ENCODE results near the gene BDKRB2. TPM values are rescaled to one million over a fixed set of nuclear protein-coding genes. Genes with fewer than 3 reads are reported as not detected.
A peak's percentile ranks its signal among the peaks of the same experiment; 100 is the strongest.

The BDKRB2 gene
- polyA plus RNA-seq, 6 donors from 2014 or later: not detected

DNA sequence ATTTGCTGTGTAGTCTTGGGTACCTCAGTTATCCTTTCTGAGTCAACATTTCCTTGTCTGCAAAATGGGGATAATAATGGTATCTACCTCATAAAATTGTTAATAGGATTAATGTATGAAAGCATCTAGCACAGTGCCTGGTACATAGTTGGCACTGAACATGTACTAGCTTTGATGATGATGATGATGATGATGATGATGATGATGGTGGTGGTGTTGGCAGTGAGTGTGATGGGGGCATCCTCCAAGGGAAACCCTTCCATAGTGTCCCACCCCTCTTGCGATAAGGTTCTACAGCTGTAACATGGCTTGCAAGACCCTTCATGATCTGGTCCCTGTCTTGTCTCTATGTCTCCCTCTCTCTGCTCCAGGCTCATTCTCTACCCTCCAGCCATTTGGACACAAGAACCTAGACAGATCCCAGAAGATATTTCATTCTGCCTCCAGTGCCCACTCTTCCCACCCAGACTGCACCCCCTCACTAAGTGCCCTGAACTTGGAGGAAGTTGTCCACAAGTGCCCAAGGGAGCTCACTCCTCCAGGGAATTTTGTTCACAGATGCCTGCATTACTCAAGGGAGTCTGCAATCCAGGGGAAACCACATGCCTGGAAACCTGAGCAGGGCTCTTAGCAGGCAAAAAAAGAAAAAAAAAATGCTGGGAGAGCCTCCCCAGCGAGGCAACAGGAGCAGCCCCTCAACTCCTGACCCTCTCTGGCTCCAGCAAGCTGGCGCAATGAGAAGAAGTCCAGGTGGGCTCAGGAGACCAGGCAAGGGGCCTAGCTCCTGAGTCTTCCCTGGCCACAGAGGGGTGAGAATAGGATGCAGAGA lies 41.3 kb downstream of the BDKRB2 start:
- H3K4me3 Mint-ChIP-seq: no peak overlapping the region
- no peak for ATAC-seq (ENCODE audit: low read depth in 2 of 2)
- DNase-seq: no peak
- peaks cover 21 to 43% (median 36%) of the 10 kb centered on the region in 3 donors for H3K27me3 Mint-ChIP-seq
- H3K9me3 Mint-ChIP-seq: peaks cover 0 to 14% (median 4%) of the 10 kb centered on the region in 7 donors
- H3K4me1 Mint-ChIP-seq: no peaks in the 10 kb centered on the region
- no peaks in the 10 kb centered on the region for H3K36me3 Mint-ChIP-seq
- peak overlapping the region in 2 of 6 donors; percentile 49 to 81 for H3K27ac Mint-ChIP-seq

DNA sequence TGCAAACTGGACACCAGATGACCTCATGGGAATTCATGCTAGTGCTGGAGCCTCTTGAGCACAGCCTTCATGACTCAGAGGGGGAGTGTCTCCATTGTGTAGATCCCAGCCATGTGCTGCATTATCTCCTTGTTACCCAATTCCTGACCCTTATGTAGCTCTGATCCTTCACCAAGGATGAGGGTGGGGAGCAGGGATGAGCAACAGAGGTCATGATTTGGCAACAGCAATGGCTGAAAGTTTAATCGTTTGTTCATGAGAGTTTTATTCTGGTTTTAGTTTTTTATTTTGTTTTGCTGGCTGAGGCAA lies 41.9 kb downstream of the BDKRB2 start:
- Mint-ChIP-seq H3K36me3 (no peaks in the 10 kb centered on the region), H3K4me3 (no peak overlapping the region), H3K27ac (no peak overlapping the region), H3K9me3 (peaks cover 0 to 14% (median 4%) of the 10 kb centered on the region in 7 donors), H3K4me1 (no peaks in the 10 kb centered on the region), H3K27me3 (peaks cover 25 to 49% (median 41%) of the 10 kb centered on the region in 3 donors)
- DNase-seq: no peak
- ATAC-seq (ENCODE audit: low read depth in 2 of 2): no peak

DNA sequence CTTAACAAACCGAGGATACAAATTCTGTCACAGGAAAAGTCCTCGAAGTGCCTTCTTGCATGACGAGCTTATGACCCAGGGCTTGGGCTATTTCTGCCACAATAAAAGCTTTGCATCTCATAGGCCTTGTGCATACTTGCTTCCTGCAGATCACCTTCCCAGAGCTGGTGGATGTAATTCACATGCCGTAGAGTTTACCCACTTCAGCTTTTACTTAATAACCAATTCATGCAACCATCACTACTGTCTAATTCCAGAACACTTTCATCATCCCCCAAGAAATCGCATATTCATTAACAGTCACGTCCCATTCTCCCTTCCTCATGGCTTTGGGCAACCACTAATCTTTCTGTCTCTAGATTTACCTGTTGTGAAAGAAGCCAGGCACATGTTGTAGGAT lies 42.4 kb downstream of the BDKRB2 start:
- no peak for ATAC-seq (ENCODE audit: low read depth in 2 of 2)
- peaks cover 0 to 14% (median 4%) of the 10 kb centered on the region in 7 donors for H3K9me3 Mint-ChIP-seq
- H3K36me3 Mint-ChIP-seq: no peaks in the 10 kb centered on the region
- no peaks in the 10 kb centered on the region for H3K4me1 Mint-ChIP-seq
- H3K27ac Mint-ChIP-seq: no peak overlapping the region
- peaks cover 28 to 54% (median 47%) of the 10 kb centered on the region in 3 donors for H3K27me3 Mint-ChIP-seq
- DNase-seq: no peak
- H3K4me3 Mint-ChIP-seq: no peak overlapping the region

DNA sequence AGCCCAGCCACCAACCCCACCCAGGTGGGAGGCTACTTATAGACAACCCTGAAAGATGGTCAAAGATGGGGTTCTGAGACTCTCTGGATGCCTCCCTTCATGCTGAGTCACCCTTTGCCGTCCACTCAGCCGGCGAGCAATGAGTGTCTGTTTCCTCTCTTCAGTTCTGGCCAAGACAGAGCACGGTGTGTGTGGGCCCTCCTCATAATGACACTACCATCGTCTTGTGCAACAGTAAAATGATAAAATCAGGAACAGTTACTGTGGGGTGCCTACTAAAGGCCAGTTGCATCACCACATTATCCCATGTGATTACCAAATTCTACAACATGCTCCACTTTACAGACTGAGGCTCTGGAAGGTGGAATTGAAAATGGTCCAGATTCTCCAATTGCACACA lies 44.4 kb downstream of the BDKRB2 start:
- peaks cover 39 to 74% (median 66%) of the 10 kb centered on the region in 3 donors for H3K27me3 Mint-ChIP-seq
- DNase-seq (no peak), ATAC-seq (ENCODE audit: low read depth in 2 of 2) (no peak)
- H3K9me3 Mint-ChIP-seq: peaks cover 0 to 14% (median 2%) of the 10 kb centered on the region in 7 donors
- no peak overlapping the region for H3K27ac Mint-ChIP-seq
- H3K36me3 Mint-ChIP-seq: no peaks in the 10 kb centered on the region
- no peaks in the 10 kb centered on the region for H3K4me1 Mint-ChIP-seq
- H3K4me3 Mint-ChIP-seq: no peak overlapping the region

DNA sequence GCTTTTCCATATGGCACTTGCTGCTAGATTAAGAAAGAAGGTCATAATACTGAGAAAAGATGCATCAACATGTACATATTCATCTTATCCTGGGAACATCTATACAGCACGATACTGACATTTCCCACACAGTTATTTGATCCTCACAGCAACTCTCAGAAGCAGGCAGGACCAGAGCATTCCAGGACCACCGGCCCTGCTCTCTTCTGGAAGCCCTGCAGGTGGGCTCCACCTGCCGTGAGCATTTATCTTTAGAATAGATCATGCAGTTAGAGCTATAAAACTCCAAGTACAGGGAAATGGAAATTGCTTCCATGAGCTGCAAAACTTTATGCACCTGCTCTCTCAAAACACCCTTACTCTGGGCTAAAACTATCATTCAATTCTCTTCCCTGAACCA lies 45.8 kb downstream of the BDKRB2 start:
- Mint-ChIP-seq H3K4me1 (no peaks in the 10 kb centered on the region), H3K9me3 (peaks cover 0 to 7% (median 0%) of the 10 kb centered on the region in 7 donors), H3K27me3 (peaks cover 39 to 79% (median 78%) of the 10 kb centered on the region in 3 donors), H3K4me3 (no peak overlapping the region), H3K36me3 (no peaks in the 10 kb centered on the region), H3K27ac (no peak overlapping the region)
- no peak for ATAC-seq (ENCODE audit: low read depth in 2 of 2)
- DNase-seq: no peak

DNA sequence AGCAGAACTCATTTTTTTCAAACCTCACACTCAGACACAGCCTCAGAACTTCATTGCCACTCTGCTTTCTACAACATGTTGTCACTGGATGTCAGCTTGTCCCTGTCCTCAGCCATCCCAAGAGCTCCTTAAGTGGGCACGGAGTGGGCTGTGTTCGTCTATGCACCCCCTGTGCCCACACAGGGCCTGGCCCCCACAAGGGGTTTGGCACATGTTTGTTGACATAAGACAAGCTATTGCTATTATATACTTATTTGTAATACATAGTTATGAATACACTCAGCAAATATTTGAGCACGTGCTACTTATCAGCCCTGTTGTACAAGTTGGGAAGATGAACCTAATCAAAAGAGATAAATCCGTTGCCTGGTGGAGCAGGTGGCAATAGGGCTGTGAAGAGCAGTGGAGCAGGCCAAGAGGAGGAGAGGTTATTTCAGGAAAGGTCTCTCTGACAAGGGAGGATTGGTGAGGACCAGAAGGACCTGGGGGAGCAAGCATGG lies 47.1 kb downstream of the BDKRB2 start:
- H3K27ac Mint-ChIP-seq: peak overlapping the region in 1 of 6 donors; percentile 48
- ATAC-seq (ENCODE audit: low read depth in 2 of 2) (no peak), DNase-seq (no peak)
- H3K9me3 Mint-ChIP-seq: peaks cover 0 to 2% (median 0%) of the 10 kb centered on the region in 7 donors
- no peaks in the 10 kb centered on the region for H3K4me1 Mint-ChIP-seq
- H3K4me3 Mint-ChIP-seq: no peak overlapping the region
- H3K27me3 Mint-ChIP-seq: peaks cover 45 to 73% (median 67%) of the 10 kb centered on the region in 3 donors
- H3K36me3 Mint-ChIP-seq: no peaks in the 10 kb centered on the region

DNA sequence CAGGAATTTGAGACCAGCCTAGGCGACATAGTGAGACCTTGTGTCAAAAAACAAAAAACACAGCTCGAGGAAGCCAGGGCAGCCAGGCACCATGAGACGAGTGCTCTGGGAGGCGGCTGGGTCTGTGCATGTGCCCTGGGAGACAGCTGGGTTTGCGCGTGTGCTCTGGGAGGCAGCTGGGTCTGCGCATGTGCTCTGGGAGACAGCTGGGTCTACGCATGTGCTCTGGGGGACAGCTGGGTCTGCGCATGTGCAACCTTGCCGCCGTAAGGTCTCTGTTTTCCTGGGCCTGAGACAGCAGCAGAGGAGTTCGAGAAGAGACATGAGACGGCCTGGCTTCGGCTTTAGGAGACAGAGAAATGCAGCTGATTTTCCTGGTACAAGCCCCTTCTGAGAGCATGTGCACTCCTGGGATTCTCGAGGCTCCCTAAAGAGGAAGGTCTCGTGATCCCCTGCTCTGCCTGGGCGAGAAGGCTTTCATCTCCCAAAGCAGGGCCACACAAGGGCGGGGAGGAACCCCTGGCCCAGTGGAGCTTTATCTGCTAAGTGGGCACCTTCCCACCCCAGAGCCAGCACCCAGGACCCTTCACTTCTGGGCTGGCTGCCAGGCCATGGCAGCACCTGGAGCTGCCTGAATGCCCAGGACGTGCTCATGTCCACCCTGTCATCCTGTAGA lies 47.8 kb downstream of the BDKRB2 start:
- DNase-seq: no peak
- Mint-ChIP-seq H3K27ac (peak overlapping the region in 1 of 6 donors; percentile 66), H3K27me3 (peaks cover 39 to 73% (median 67%) of the 10 kb centered on the region in 3 donors), H3K4me1 (no peaks in the 10 kb centered on the region), H3K36me3 (no peaks in the 10 kb centered on the region), H3K9me3 (peaks cover 0 to under 1% (median 0%) of the 10 kb centered on the region in 7 donors), H3K4me3 (no peak overlapping the region)
- ATAC-seq (ENCODE audit: low read depth in 2 of 2): no peak

DNA sequence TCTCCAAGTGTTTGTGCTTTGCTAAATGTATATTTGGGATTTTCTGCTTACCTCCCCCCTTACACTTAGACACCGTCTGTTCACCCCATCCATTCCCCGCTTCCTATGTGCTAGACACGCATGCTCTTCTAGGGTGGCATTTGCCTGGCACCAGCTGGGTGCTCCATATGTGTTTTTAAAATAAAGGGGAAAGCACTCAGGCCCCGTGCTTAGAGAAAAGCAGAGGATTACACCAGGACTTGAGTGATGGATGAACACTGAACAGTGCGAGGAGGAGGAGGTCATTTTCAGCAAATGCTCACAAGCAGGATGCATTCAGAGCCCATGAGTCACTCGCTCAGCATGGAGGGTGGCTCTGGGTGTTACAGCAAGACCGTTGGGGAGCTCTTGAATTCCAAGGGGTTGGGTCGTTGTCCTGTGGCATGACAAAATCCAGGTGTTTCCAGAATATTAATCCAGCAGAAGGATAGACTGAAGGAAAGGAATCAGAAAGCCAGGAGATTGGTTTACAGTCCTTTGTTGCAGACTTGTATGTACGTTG lies 48.4 kb downstream of the BDKRB2 start:
- DNase-seq: no peak
- Mint-ChIP-seq H3K4me1 (no peaks in the 10 kb centered on the region), H3K27me3 (peaks cover 36 to 74% (median 68%) of the 10 kb centered on the region in 3 donors), H3K4me3 (no peak overlapping the region), H3K36me3 (no peaks in the 10 kb centered on the region), H3K27ac (no peak overlapping the region), H3K9me3 (peaks cover 0 to 2% (median 0%) of the 10 kb centered on the region in 7 donors)
- no peak for ATAC-seq (ENCODE audit: low read depth in 2 of 2)

DNA sequence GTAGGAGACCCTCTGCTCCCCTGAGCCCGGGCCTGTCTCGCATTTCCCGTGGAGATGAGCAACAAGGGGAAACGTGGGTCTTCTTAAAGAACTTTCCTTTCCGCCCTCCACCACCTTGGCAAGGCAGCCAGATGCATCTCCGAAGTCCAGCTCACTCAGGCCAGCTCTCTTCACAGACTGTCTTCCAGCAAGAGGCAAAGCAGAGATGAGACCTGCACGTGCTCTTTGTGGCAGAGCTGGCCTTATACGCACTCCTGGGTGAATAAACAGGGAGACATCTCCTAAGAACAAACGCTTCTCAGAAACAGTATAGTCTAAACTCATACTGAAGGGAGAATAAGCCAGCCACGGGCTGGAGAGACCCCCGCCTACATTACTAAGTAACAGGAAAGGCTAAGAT lies 50.0 kb downstream of the BDKRB2 start:
- H3K27ac Mint-ChIP-seq: peak overlapping the region in 1 of 6 donors; percentile 64
- peaks cover 34 to 66% (median 62%) of the 10 kb centered on the region in 3 donors for H3K27me3 Mint-ChIP-seq
- H3K4me3 Mint-ChIP-seq: no peak overlapping the region
- H3K9me3 Mint-ChIP-seq: peaks cover 0 to 2% (median 0%) of the 10 kb centered on the region in 7 donors
- no peaks in the 10 kb centered on the region for H3K36me3 Mint-ChIP-seq
- DNase-seq: no peak
- H3K4me1 Mint-ChIP-seq: no peaks in the 10 kb centered on the region
- ATAC-seq (ENCODE audit: low read depth in 2 of 2): no peak

DNA sequence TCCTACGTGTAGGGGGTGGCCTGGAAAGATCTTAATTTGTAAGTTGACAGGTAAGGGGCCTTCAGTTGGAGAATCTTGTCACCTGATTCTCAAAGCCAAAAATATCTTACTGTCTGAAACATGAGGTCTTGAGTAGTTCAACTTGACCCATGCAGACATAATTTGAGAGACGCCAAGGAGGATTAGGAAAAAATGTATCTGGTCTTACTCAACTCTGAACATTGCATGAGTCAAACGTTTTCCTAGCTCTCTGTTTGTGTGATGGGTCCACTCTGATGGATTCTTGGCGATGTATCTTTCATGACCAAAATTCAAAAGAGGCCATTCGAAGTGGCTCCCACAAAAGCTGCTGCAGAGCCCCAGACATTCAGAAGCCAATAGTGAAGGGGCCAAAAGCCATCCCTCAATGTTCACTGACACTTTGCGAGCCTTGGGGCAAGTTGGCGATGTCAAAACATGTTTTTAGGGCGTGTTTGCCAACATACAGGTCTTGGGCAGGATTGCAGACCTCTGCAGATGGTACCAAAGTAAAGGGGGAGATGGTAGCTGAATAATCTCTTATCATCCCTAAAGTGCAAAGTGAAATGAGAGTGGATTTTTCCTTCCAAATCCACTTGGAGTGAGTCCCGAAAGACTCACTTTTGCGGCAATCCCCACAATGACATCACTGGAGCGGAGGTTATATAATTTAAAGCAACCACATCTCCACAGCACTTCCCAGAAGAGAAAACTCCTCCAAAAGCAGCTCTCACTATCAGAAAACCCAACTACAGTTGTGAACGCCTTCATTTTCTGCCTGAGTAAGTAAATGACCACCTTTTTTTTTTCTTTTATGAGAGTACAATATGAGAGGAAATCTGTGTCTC lies 51.1 kb downstream of the BDKRB2 start, which contains the start of gene BDKRB1:
TSS of gene BDKRB1 (plus strand) at position 710 of the 866 bp plus-strand sequence. CDS start 7,473 bp downstream, outside the sequence.
- no peak for DNase-seq
- H3K36me3 Mint-ChIP-seq: no peaks in the 10 kb centered on the region
- no peak for ATAC-seq (ENCODE audit: low read depth in 2 of 2)
- H3K4me3 Mint-ChIP-seq: no peak within 1 kb of the TSS
- peak within 1 kb of the TSS in 1 of 6 donors; percentile 36 for H3K27ac Mint-ChIP-seq
- H3K4me1 Mint-ChIP-seq: no peaks in the 10 kb centered on the region
- H3K9me3 Mint-ChIP-seq: peaks cover 0 to 2% (median 0%) of the 10 kb centered on the region in 7 donors
- H3K27me3 Mint-ChIP-seq: peaks cover 31 to 66% (median 57%) of the 10 kb centered on the region in 3 donors

DNA sequence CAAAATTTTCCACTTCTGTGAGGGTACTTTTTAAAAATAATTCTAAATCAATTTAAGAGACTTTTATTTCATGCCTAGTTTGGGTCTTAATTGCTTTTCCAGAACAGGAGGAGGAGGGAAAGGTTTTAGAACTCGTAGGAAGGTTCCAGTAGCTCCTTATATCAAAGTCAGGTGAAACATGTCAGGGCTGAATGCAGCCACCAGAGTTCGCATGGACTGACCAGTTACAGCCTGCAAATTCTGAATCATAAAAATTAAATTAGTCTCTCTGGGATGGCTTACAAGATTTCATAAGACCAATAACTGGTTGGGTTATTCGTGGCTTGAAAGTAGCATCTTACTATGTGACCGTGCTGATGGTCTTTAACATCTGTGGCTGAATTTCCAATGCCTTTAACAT lies 51.8 kb downstream of the BDKRB2 start:
- Mint-ChIP-seq H3K36me3 (no peaks in the 10 kb centered on the region), H3K4me3 (no peak overlapping the region), H3K4me1 (no peaks in the 10 kb centered on the region), H3K9me3 (peaks cover 0 to 2% (median 0%) of the 10 kb centered on the region in 7 donors), H3K27me3 (peaks cover 25 to 66% (median 57%) of the 10 kb centered on the region in 3 donors), H3K27ac (no peak overlapping the region)
- no peak for DNase-seq
- ATAC-seq (ENCODE audit: low read depth in 2 of 2): no peak

DNA sequence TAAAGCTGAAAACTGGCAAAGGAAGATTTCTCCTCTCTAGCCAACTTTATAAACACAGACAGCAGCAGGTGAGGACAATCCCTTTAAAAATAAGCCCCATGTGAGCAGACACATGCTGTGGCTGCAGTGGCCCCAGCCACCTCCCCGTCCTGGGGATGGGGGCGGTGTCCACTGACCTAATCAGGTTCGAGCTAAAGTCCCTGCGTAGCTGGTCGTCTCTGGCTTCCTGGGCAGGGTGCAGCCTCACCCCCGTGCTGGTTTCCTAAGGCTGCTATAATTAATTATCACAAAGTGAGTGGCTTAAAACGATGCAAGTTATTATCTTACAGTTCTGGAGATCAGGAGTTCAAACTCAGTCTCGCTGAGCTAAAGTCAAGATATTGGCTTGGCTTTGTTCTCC lies 52.4 kb downstream of the BDKRB2 start:
- peak overlapping the region in 1 of 6 donors; percentile 36 for H3K27ac Mint-ChIP-seq
- no peaks in the 10 kb centered on the region for H3K36me3 Mint-ChIP-seq
- H3K9me3 Mint-ChIP-seq: peaks cover 0 to 2% (median 0%) of the 10 kb centered on the region in 7 donors
- DNase-seq: no peak
- peaks cover 22 to 64% (median 57%) of the 10 kb centered on the region in 3 donors for H3K27me3 Mint-ChIP-seq
- H3K4me3 Mint-ChIP-seq: no peak overlapping the region
- no peaks in the 10 kb centered on the region for H3K4me1 Mint-ChIP-seq
- ATAC-seq (ENCODE audit: low read depth in 2 of 2): no peak

DNA sequence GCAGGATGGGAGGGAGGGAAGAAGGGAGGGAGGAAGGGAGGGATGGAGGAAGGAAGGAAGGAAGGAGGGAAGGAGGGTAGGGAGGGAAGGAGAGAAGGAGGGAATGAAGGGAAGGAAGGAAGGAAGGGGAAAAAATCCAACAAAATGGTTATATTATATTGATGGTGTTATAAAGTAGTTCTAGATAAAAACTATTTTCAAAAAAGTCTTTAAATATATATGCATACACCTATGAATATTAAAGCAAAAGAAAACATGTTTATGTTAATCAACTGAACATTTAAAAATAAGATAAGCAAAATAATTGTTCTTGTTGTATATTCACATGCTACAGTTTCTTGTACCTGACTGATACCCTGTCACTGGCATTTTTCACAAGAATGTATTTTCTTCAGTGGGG lies 53.3 kb downstream of the BDKRB2 start:
- no peaks in the 10 kb centered on the region for H3K4me1 Mint-ChIP-seq
- no peak overlapping the region for H3K27ac Mint-ChIP-seq
- no peak overlapping the region for H3K4me3 Mint-ChIP-seq
- peaks cover 18 to 56% (median 48%) of the 10 kb centered on the region in 3 donors for H3K27me3 Mint-ChIP-seq
- peaks cover 0 to 2% (median 0%) of the 10 kb centered on the region in 7 donors for H3K9me3 Mint-ChIP-seq
- no peak for ATAC-seq (ENCODE audit: low read depth in 2 of 2)
- DNase-seq: no peak
- no peaks in the 10 kb centered on the region for H3K36me3 Mint-ChIP-seq

Measured in naive B cell (primary cell).